Naive B cell (primary cell): Measurements from ENCODE around the gene WDR72. TPM values are rescaled to one million over a fixed set of nuclear protein-coding genes. Genes with fewer than 3 reads are reported as not detected.

Experiments used
- ATAC-seq, 2 donors: fragments of 150-1000 bp; cut with Tn5 transposase; 2 replicates each; pipeline ENCODE4 v1.10.0; 2021; ENCODE audit warnings: low read depth in 2 of 2, mild to moderate bottlenecking in 2 of 2, moderate library complexity in 2 of 2
- DNase-seq: peaks from one replicate; pipeline ENCODE4 v3.0.0; 2022
- H3K27ac Mint-ChIP-seq, 6 donors: one replicate each; pipeline ENCODE4 v1.8.0; 2020 to 2022; ENCODE audit warnings: mild to moderate bottlenecking in 6 of 6, mixed read lengths in 6 of 6, moderate library complexity in 5 of 6, inconsistent platforms in 2 of 6
- H3K27me3 Mint-ChIP-seq, 3 donors: one replicate each; pipeline ENCODE4 v1.8.0; 2021 to 2022; ENCODE audit warnings: mixed read lengths in 3 of 3, mild to moderate bottlenecking in 1 of 3
- H3K36me3 Mint-ChIP-seq, 2 donors: one replicate each; pipeline ENCODE4 v1.8.0; 2020 to 2022; ENCODE audit warnings: mixed read lengths in 2 of 2, inconsistent platforms in 1 of 2, mild to moderate bottlenecking in 1 of 2
- H3K4me1 Mint-ChIP-seq, 3 donors: one replicate each; pipeline ENCODE4 v1.8.0; 2020 to 2022; ENCODE audit warnings: mixed read lengths in 3 of 3, inconsistent platforms in 1 of 3, mild to moderate bottlenecking in 1 of 3, moderate library complexity in 1 of 3
- H3K4me3 Mint-ChIP-seq, 8 donors: one replicate each; pipeline ENCODE4 v1.8.0; 2020 to 2022; ENCODE audit warnings: mild to moderate bottlenecking in 8 of 8, mixed read lengths in 8 of 8, moderate library complexity in 8 of 8, inconsistent platforms in 2 of 8
- H3K9me3 Mint-ChIP-seq, 7 donors: one replicate each; pipeline ENCODE4 v1.8.0; 2020 to 2022; ENCODE audit warnings: mixed read lengths in 7 of 7, mild to moderate bottlenecking in 5 of 7, inconsistent platforms in 2 of 7, moderate library complexity in 1 of 7
- polyA plus RNA-seq, 6 donors: library from polyadenylated mRNA; unstranded; fragments of 300-500 nt; fragmentation: Illumina TruSeq; gene quantifications; one replicate each; pipeline ENCODE4 v1.2.3, GENCODE V29; 2021; ENCODE audit warnings: low read depth in 6 of 6

The WDR72 gene
- polyA plus RNA-seq, 6 donors from 2014 or later, result not detected

- DNase-seq, result no peak
- H3K36me3 Mint-ChIP-seq, result no peaks in the 10 kb centered on the region
- H3K27me3 Mint-ChIP-seq, result no peaks in the 10 kb centered on the region
- ATAC-seq, result no peak
- H3K27ac Mint-ChIP-seq, result no peak overlapping the region
- H3K4me1 Mint-ChIP-seq, result peaks cover 0 to 7% (median 4%) of the 10 kb centered on the region in 3 donors
- peaks cover 0 to 2% (median 0%) of the 10 kb centered on the region in 7 donors for H3K9me3 Mint-ChIP-seq
- no peak overlapping the region for H3K4me3 Mint-ChIP-seq
These were observed 225.2 kb downstream of the WDR72 start for GRCh38 chr15:53534105-53534839.

DNA sequence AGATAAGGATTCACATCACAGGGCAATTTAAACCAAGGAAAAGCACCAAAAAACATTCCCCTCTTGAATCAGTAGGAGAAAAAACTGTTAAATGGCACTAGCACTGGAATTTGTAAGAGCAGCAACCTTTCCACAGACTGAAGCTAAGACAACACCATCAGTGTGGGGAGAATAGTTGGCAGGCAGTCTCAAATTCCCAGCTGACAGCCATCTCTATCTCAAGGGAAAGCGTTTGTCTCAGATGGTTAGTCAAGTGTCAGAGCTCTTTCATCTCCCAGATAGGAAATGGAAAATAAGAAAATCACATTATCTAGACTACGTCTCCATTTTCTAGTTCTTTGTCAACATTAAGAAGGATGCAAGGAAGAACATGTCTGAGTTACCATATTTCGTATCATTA is 228.7 kb downstream of the WDR72 start:
- Mint-ChIP-seq H3K9me3 (peaks cover 0 to 2% (median 0%) of the 10 kb centered on the region in 7 donors), H3K36me3 (no peaks in the 10 kb centered on the region), H3K27ac (no peak overlapping the region), H3K4me1 (peaks cover 0 to 3% (median 2%) of the 10 kb centered on the region in 3 donors), H3K27me3 (no peaks in the 10 kb centered on the region), H3K4me3 (no peak overlapping the region)
- ATAC-seq (no peak), DNase-seq (no peak)

DNA sequence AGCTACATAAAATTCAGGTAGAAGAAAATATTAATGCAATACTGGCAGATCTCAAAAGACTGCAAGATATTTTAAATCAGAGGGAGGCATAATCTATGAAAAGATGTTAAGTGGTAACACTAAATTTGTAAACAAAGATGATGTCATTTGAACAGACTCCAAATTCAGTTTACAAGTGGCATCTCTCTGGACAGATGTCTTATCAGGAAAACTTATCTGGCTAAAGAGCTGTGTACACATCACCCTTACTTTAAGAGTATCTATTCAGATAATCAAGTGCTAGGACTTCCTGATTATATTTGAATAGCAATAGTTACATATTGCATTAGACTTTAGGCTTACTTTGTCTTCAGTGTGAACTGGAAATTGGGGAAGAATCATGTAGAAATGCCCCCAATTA is 231.5 kb downstream of the WDR72 start:
- Mint-ChIP-seq H3K4me1 (no peaks in the 10 kb centered on the region), H3K27me3 (no peaks in the 10 kb centered on the region), H3K9me3 (peaks cover 0 to 2% (median 0%) of the 10 kb centered on the region in 7 donors), H3K4me3 (no peak overlapping the region), H3K36me3 (no peaks in the 10 kb centered on the region), H3K27ac (no peak overlapping the region)
- ATAC-seq (no peak), DNase-seq (no peak)

- ATAC-seq, result no peak
- Mint-ChIP-seq H3K9me3 (peaks cover 0 to 2% (median 0%) of the 10 kb centered on the region in 7 donors), H3K4me1 (no peaks in the 10 kb centered on the region), H3K27me3 (no peaks in the 10 kb centered on the region), H3K36me3 (no peaks in the 10 kb centered on the region), H3K4me3 (no peak overlapping the region), H3K27ac (no peak overlapping the region)
- DNase-seq, result no peak
These were observed 233.6 kb downstream of the WDR72 start for GRCh38 chr15:53525894-53526293.

GRCh38 chr15:53522991-53523390 is 236.5 kb downstream of the WDR72 start:
- Mint-ChIP-seq H3K4me1 (no peaks in the 10 kb centered on the region), H3K36me3 (no peaks in the 10 kb centered on the region), H3K27ac (no peak overlapping the region), H3K27me3 (no peaks in the 10 kb centered on the region), H3K9me3 (peaks cover 0 to 2% (median 0%) of the 10 kb centered on the region in 7 donors), H3K4me3 (no peak overlapping the region)
- no peak for ATAC-seq
- DNase-seq, result no peak

DNA sequence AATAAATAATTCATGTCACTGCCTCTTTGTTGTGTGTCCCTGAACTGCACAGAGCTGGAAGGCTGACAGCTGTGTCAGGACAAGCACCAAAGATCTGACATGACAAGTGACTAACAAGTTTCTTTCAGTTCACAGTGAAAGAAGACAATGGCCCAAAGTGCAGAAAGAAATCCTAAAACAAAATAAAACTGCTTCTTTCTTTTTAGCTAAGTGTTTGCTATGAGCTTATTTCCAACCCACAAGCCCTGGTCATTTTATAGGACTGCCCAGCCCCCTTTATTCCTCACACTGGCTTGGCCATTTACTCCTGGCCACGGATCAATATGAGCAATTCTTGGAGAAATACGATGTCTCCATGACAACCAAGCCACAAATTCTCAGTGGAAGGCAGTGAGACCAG is 238.5 kb downstream of the WDR72 start:
- Mint-ChIP-seq H3K9me3 (peaks cover 0 to 2% (median 0%) of the 10 kb centered on the region in 7 donors), H3K36me3 (no peaks in the 10 kb centered on the region), H3K4me1 (no peaks in the 10 kb centered on the region), H3K27me3 (no peaks in the 10 kb centered on the region), H3K4me3 (no peak overlapping the region), H3K27ac (no peak overlapping the region)
- DNase-seq, result no peak
- no peak for ATAC-seq

DNA sequence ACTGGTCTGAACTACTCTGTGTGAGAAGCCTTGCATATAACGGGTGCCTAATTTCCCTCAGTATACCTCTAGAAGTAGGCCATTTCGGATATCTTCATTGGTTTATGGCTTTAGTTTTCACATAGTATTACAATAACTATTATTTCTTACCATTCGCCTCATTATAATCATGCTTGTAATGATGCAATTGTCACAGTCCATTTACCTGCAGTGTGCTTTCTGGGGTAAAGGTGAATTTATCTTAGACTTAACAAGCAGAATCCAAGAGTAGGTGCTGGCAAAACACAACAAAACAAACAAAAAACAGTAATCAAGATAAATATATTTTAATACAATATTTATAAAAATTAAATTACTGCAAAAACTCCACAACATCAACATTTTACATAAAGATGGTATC is 246.0 kb downstream of the WDR72 start:
- ATAC-seq (no peak), DNase-seq (no peak)
- peaks cover 0 to 2% (median 0%) of the 10 kb centered on the region in 7 donors for H3K9me3 Mint-ChIP-seq
- no peaks in the 10 kb centered on the region for H3K27me3 Mint-ChIP-seq
- no peak overlapping the region for H3K27ac Mint-ChIP-seq
- peaks cover 0 to 3% of the 10 kb centered on the region in 2 donors for H3K36me3 Mint-ChIP-seq
- H3K4me3 Mint-ChIP-seq, result no peak overlapping the region
- H3K4me1 Mint-ChIP-seq, result no peaks in the 10 kb centered on the region

GRCh38 chr15:53512029-53512428 is 247.4 kb downstream of the WDR72 start:
- Mint-ChIP-seq H3K4me1 (no peaks in the 10 kb centered on the region), H3K27ac (no peak overlapping the region)

DNA sequence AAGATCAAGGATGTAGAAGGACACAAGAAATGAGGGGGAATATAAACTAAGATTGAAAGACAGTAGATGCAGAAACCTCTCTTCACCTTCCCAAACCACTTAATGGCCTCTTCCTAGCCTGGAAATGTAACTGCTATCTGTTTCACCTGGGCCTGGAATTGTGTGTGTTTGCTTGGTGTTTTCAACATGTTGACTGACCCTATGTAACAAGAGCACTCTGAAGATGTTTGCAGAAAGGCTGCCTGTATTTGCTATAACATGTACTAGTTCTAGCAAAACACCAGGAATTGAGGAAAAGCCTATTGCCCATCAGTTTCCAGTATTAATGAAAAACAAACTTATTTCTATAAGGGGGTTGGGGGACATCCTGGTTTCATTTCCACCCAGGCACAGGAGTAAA is 248.3 kb downstream of the WDR72 start:
- ATAC-seq (no peak), DNase-seq (no peak)
- H3K9me3 Mint-ChIP-seq, result peaks cover 0 to 5% (median 0%) of the 10 kb centered on the region in 7 donors
- no peaks in the 10 kb centered on the region for H3K27me3 Mint-ChIP-seq
- H3K4me1 Mint-ChIP-seq, result no peaks in the 10 kb centered on the region
- H3K4me3 Mint-ChIP-seq, result no peak overlapping the region
- H3K27ac Mint-ChIP-seq, result no peak overlapping the region
- peaks cover 0 to 5% of the 10 kb centered on the region in 2 donors for H3K36me3 Mint-ChIP-seq

More at GRCh38 chr15:53512029-53512428, 247.4 kb downstream of the WDR72 start:
- Mint-ChIP-seq H3K36me3 (peaks cover 0 to 5% of the 10 kb centered on the region in 2 donors), H3K9me3 (peaks cover 0 to 5% (median 0%) of the 10 kb centered on the region in 7 donors), H3K4me3 (no peak overlapping the region), H3K27me3 (no peaks in the 10 kb centered on the region)
- no peak for DNase-seq
- ATAC-seq, result no peak

- Mint-ChIP-seq H3K4me3 (no peak overlapping the region), H3K27ac (no peak overlapping the region), H3K27me3 (peaks cover 0 to 5% (median 0%) of the 10 kb centered on the region in 3 donors), H3K4me1 (no peaks in the 10 kb centered on the region), H3K9me3 (peaks cover 0 to 5% (median 0%) of the 10 kb centered on the region in 7 donors), H3K36me3 (peaks cover 0 to 5% of the 10 kb centered on the region in 2 donors)
- ATAC-seq (no peak), DNase-seq (no peak)
These were observed 253.1 kb downstream of the WDR72 start for GRCh38 chr15:53506370-53506769.

DNA sequence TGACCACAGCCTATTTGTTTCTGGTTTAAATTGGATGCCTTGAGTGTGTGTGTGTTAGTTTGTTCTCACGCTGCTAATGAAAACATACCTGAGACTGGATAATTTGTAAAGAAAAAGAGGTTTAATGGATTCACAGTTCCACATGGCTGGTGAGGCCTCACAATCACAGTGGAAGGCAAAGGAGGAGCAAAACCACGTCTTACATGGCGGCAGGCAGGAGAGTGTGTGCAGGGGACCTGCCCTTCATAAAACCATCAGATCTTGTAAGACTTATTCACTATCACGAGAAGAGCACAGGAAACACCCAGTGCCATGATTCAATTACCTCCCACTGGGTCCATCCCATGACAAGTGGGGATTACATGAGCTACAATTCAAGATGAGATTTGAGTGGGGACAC is 260.5 kb downstream of the WDR72 start:
- Mint-ChIP-seq H3K9me3 (peaks cover 0 to 8% (median 0%) of the 10 kb centered on the region in 7 donors), H3K27ac (no peak overlapping the region), H3K36me3 (no peaks in the 10 kb centered on the region), H3K27me3 (peaks cover 0 to under 1% (median 0%) of the 10 kb centered on the region in 3 donors), H3K4me3 (no peak overlapping the region), H3K4me1 (no peaks in the 10 kb centered on the region)
- ATAC-seq, result no peak
- no peak for DNase-seq

GRCh38 chr15:53490341-53490740 is 269.1 kb downstream of the WDR72 start:
- H3K36me3 Mint-ChIP-seq, result no peaks in the 10 kb centered on the region
- H3K4me1 Mint-ChIP-seq, result no peaks in the 10 kb centered on the region
- ATAC-seq (no peak), DNase-seq (no peak)
- H3K4me3 Mint-ChIP-seq, result no peak overlapping the region
- no peak overlapping the region for H3K27ac Mint-ChIP-seq
- no peaks in the 10 kb centered on the region for H3K27me3 Mint-ChIP-seq
- peaks cover 0 to 5% (median 0%) of the 10 kb centered on the region in 7 donors for H3K9me3 Mint-ChIP-seq

DNA sequence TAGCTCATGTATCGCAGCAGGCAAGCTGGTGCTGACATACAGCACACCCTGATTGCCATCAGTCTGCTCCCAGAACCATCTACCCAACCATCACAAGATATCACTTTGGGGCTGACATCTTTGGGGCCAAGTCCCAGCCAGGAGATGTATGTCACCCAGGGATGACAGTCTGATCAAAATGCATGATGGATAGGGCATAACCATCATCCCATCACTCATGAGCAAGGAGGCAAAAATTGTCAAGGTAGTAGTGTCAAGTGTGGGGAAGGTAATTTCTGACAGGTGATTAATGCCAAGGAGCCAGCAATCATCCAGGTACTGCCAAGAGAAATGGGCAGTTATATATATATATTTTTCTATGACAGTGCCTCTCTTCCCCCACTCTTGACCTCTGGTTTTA is 277.4 kb downstream of the WDR72 start:
- no peak for ATAC-seq
- H3K27me3 Mint-ChIP-seq, result no peaks in the 10 kb centered on the region

GRCh38 chr15:53477981-53478766 is 281.3 kb downstream of the WDR72 start:
- H3K4me3 Mint-ChIP-seq, result peak overlapping the region in 1 of 8 donors; percentile 34
- no peaks in the 10 kb centered on the region for H3K36me3 Mint-ChIP-seq
- no peak for DNase-seq
- H3K4me1 Mint-ChIP-seq, result no peaks in the 10 kb centered on the region
- H3K9me3 Mint-ChIP-seq, result no peaks in the 10 kb centered on the region
- H3K27ac Mint-ChIP-seq, result no peak overlapping the region
- H3K27me3 Mint-ChIP-seq, result no peaks in the 10 kb centered on the region
- ATAC-seq, result no peak

More for the DNA sequence above, 277.4 kb downstream of the WDR72 start:
- H3K27ac Mint-ChIP-seq, result no peak overlapping the region
- H3K4me3 Mint-ChIP-seq, result no peak overlapping the region
- no peaks in the 10 kb centered on the region for H3K36me3 Mint-ChIP-seq
- H3K9me3 Mint-ChIP-seq, result peaks cover 0 to 4% (median 0%) of the 10 kb centered on the region in 7 donors
- no peak for DNase-seq
- H3K4me1 Mint-ChIP-seq, result no peaks in the 10 kb centered on the region
